GM19467 (cell line): ENCODE data around the gene GMDS.
A peak's percentile ranks its signal among the peaks of the same experiment; 100 is the strongest.
"Not testable (repeated sequence)": the region's sequence is repeated elsewhere in the genome, so short reads cannot be mapped to it uniquely, and the experiment has no call there.

Experiments used
- ATAC-seq: cut with Tn5 transposase; IDR thresholded peaks from one replicate; pipeline ENCODE4 v1.9.1; 2021; ENCODE audit warnings: mild to moderate bottlenecking, moderate library complexity; ENCODE audit not compliant: unreplicated experiment

GMDS gene

GRCh38 chr6:1870251-1870650 lies 375.2 kb downstream of the GMDS start:
- ATAC-seq, result no peak

GRCh38 chr6:1869769-1870168 lies 375.6 kb downstream of the GMDS start:
- no peak for ATAC-seq

GRCh38 chr6:1869308-1869707 lies 376.1 kb downstream of the GMDS start:
- ATAC-seq, result no peak

- no peak for ATAC-seq
Measured at GRCh38 chr6:1868561-1869261, 376.7 kb downstream of the GMDS start.

DNA sequence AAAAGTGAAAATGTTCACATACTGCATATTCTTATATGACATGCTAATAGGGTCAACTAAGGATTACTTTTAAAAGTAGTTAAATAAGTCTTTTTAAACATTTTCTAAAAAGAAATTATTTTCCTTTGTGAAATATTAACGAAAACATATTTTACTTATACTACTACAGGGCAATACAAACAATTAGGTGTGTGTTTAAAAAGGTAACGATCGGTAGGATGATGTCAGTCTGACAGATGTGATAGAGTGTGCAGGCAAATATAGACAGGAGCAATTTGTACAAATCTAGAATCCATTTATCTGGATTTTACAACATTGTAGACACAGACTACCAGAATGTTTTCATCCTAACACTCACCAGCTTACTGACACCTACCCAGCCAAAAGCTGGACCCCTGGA lies 378.2 kb downstream of the GMDS start:
- ATAC-seq, result no peak

DNA sequence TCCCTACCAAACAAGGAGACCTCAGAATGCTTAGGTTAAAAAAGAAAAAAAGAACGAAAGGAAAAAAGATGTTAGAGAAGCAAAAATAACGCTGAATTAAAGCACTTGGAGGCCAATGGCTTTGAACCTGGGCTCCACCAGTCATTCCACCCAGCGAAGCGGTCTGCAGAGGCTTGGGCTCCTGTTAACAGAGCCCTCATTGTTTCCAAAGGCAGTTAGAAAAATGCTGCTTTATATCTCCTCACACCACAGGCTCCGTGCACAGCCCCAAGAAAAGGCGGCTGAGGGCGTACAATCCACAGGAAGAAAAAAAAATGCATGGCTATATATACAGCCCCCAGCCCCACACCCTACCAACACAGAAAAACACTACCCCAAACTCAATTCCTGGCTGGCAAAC lies 379.8 kb downstream of the GMDS start:
- no peak for ATAC-seq

DNA sequence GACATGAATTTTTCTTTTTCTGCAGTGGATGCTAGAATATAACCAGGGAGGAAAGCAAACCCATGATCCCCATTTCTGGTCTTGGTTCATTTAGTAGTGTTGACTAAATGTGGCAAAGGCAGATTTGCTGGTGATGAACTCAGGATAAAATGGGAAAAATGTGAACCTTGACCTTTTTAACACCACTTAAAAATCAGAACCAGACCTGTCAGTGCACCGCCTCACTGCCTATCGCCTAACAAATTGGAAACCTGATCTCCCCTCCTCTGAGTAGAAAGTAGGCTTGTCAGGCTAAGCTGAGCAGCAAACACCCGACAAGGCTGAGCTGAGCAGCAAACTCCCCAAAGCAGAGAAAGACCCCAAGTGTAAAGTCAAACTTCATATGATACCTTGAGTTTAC lies 380.9 kb downstream of the GMDS start:
- no peak for ATAC-seq

- ATAC-seq, result no peak
Measured at GRCh38 chr6:1862411-1862810, 383.0 kb downstream of the GMDS start.

- no peak for ATAC-seq
Measured at GRCh38 chr6:1860756-1861348, 384.6 kb downstream of the GMDS start.

- no peak for ATAC-seq
Measured at GRCh38 chr6:1858859-1859258, 386.5 kb downstream of the GMDS start.

- ATAC-seq, result no peak
Measured at GRCh38 chr6:1858196-1858595, 387.2 kb downstream of the GMDS start.

DNA sequence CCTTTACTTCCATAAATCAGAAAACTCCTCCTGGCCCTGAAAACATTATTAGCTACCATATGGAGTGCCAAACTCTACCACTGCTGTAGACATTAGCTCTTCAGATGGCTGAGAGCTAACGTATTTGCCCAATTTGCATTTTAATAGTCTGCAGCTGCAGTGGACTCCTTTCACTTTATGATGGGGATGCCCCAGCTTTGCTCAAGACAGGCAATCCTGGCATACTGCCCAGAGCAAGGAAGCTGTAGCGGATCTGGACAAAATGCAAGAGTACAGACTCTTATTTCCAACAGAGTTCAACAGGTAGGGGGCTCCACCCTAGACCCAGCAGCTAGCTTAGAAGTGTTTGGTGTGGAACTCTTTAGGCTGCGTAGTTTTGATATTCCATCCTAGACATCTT lies 389.0 kb downstream of the GMDS start:
- ATAC-seq, result peak; percentile 87

- ATAC-seq, result no peak
Measured at GRCh38 chr6:1855890-1856289, 389.5 kb downstream of the GMDS start.

DNA sequence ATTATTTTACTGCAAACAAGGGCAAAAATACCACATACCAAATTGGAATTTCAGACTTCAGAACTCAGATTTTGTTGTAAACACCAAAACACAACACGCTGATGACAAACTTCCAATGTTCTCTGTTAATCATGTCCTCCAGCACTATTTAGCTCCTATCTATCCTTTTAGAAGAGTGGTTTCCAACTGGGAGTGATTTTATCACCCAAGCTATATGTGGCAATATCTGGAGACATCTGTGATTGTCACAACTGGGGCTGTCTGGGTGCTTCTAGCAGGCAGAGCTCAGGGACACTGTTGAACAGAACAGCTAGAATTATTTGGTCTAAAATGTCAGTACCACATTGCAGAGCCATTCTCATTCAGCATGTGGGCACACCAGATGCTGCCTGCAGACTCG lies 391.1 kb downstream of the GMDS start:
- ATAC-seq, result no peak

DNA sequence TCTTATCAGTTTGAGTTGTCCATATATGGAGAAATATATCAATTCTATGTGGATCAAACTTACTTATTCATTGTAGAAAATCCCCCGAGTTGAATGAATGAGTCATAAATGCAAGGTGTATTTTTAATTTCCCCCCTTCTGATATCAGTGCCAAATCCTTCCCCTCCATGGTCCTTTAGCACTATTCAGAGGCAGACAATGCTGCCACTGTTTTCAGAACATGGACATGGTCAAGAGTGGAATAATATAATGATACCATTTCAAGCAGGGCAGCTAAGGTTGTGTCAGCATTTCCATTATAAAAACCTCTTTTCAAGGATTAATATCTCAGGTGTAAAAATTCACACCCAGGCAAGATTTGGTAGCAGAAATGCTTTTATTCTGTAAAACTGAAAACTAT lies 391.6 kb downstream of the GMDS start:
- ATAC-seq, result no peak

DNA sequence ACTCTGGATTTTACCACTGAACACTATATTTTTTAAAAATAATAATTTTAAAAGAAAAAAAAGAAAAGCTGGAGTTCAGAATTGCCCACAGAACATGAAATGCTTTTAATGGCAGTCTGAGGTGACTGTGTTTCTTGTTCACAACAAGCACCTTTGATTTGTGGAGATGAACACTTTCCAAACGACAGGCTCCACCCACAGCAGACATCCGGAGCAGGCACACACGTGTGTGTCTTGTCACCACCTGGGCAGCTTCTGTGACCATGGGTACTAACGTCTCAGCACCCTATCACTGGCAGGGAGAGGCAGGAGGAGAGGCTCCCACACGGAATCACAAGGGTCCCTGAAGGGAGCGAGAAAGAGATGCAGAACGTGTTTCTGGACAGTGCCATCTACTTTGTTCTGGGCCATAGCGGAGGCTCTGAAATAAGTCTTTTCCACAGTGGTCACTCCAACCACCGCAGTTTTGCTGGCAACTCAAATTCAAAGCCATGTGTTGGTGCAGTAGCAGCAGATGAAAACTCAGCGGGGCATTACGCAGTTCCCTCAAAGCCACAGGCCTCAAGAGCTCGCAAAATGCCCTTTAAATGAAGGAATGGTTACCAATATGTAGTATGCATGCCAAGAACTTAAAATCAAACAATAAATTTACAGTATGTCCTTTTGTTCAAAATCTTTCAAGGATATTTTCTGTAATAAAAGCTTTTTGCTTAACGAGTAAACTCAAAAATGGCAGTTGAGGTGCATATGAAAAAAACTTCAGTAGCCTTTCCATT lies 393.5 kb downstream of the GMDS start:
- ATAC-seq, result no peak

GRCh38 chr6:1850840-1851157 lies 394.6 kb downstream of the GMDS start:
- ATAC-seq, result no peak

DNA sequence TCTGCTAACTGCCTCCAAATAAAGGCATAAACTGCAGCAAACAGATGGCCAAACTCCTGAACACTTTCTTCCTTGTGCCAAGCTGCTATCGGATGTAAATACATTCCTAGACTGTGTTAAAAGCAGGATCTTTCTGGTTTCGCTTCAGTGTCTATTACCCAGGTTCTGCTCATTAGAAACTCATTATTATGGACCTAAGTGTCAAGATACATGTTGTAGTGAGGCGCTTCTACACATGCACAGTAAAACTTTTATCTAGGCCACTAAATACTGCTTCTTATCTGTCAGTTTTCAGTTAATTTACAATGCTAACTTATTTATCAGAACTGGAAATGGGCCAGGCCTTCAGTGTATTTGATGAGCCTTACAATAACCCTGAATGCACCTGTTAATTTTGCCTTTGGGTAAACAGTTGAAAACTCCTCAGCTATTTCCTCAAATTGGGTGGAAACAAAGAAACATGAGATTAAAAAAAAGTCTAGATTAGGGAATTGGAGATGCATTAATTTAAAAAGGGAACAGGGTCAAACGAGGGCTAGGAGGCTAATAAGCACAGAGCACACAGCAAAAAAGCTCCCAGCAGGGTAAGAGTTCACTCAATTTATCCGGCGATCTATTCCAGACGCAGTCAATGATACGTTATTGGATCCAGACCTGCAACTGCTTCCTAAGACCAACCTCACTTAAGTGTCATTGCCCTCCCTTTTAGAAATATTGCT lies 395.1 kb downstream of the GMDS start:
- ATAC-seq, result no peak

GRCh38 chr6:1849691-1850090 lies 395.7 kb downstream of the GMDS start:
- no peak for ATAC-seq

DNA sequence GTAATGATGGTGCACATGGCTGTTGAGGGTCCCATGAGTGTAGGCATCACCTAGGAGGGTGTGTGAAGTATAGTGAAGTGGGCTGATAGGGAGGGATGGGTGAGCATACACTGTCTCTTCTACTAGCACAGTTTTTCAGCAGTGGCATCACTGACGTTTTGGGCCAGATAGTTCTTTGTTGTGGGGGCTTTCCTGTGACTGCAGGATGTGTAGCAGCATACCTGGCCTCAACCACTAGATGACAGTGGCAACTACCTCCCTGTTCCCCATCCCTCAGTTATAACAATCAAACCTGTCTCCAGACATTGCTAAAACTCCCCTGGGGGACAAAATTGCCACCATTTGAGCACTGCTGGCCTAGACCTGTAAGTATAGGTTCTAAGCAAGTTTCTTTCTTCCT lies 396.7 kb downstream of the GMDS start:
- ATAC-seq, result no peak

DNA sequence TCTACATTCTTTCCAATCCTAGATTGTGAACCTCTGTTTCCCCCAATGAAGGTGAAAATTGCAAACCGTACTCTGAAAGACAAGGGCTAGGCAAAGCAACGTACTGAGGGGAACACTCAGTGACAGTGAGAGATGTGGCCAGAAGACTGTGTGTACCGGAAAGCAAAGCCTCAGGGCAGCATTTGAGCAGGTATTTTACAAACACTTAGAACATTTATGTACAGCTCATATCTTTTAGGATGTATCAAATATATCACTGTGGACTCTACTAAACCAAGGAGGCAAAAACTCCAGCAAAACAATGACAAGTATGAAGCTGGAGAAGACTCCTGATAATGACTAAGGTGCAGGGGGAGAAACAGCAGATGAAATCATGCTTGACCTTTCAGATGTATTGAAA lies 398.8 kb downstream of the GMDS start:
- ATAC-seq, result no peak

DNA sequence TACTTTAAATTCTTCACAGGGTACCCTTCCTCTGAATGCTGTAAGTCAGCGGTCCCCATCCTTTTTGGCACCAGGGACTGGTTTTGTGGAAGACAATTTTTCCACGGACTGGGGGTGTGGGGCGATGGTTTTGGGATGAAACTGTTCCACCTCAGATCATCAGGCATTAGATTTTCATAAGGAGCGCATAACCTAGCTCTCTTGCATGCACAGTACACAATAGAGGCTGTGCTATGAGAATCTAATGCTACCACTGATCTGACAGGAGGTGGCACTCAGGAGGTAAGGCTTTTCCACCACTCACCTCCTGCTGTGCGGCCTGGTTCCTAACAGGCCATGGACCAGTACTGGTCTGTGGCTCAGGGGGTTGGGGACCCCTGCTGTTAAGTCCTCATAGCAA lies 399.9 kb downstream of the GMDS start:
- ATAC-seq, result not testable (repeated sequence)
